A673 (cell line): ENCODE measurements around the gene EMX1. TPM values are rescaled to one million over a fixed set of nuclear protein-coding genes. Genes with fewer than 3 reads are reported as not detected.

ENCODE experiments used
- BruUV-seq: library from RNA; stranded (reverse); fragments of 400-500 nt; replicated peaks from 2 replicates; lab custom pipeline; 2021; lab: Mats Ljungman, UMichigan
- CTCF ChIA-PET: fragments of 300-600 bp; sonication (Branson Sonifier 250); formaldehyde crosslinking; loops from one replicate; lab custom pipeline; 2022; ENCODE audit warnings: antibody characterized with exemption; lab: Charles Lee
- POLR2A ChIA-PET: fragments of 300-600 bp; sonication (Branson Sonifier 250); formaldehyde crosslinking; loops from one replicate; lab custom pipeline; 2022; ENCODE audit warnings: antibody characterized with exemption; ENCODE audit not compliant: low non-redundant PET; lab: Charles Lee
- DNase-seq: peaks from one replicate; pipeline ENCODE4 v3.0.0-alpha.2; 2015; ENCODE audit warnings: low spot score
- H3K27ac ChIP-seq: fragments of 200-600 bp; sonication (generic); 2 replicates; pipeline ENCODE4 v1.5.1; 2016; ENCODE audit warnings: mixed run types, low read depth, mild to moderate bottlenecking, mixed read lengths, antibody characterized with exemption, low read length; ENCODE audit not compliant: poor library complexity, severe bottlenecking
- H3K27me3 ChIP-seq: fragments of 200-600 bp; sonication (generic); replicated peaks from 2 replicates; pipeline ENCODE4 v1.6.1; 2017; ENCODE audit warnings: mixed run types, low read depth, mild to moderate bottlenecking, mixed read lengths, antibody characterized with exemption, low read length; ENCODE audit not compliant: insufficient read depth, poor library complexity
- H3K36me3 ChIP-seq: fragments of 200-600 bp; sonication (generic); 2 replicates; pipeline ENCODE4 v1.6.1; 2016; ENCODE audit warnings: mixed run types, mild to moderate bottlenecking, mixed read lengths, antibody characterized with exemption, low read length; ENCODE audit not compliant: insufficient read depth, poor library complexity, severe bottlenecking
- H3K4me1 ChIP-seq: fragments of 200-600 bp; sonication (generic); 2 replicates; pipeline ENCODE4 v1.6.1; 2017; ENCODE audit warnings: mixed run types, mild to moderate bottlenecking, mixed read lengths, antibody characterized with exemption, low read length; ENCODE audit not compliant: insufficient read depth, poor library complexity, severe bottlenecking
- H3K4me3 ChIP-seq: fragments of 200-600 bp; sonication (generic); 2 replicates; pipeline ENCODE4 v1.5.1; 2016; ENCODE audit warnings: low read depth, mixed run types, mild to moderate bottlenecking, mixed read lengths, low read length; ENCODE audit not compliant: poor library complexity, severe bottlenecking
- H3K9me3 ChIP-seq: fragments of 200-600 bp; sonication (generic); 2 replicates; pipeline ENCODE4 v1.6.1; 2016; ENCODE audit warnings: mixed run types, low read depth, mild to moderate bottlenecking, mixed read lengths, antibody characterized with exemption, low read length; ENCODE audit not compliant: poor library complexity, severe bottlenecking
- CTCF ChIP-seq: fragments of 300-800, 200-600 bp; sonication (generic); conservative IDR thresholded peaks from 2 replicates; pipeline ENCODE4 v1.5.1; 2017; ENCODE audit warnings: low read depth, mild to moderate bottlenecking, antibody characterized with exemption, low read length, moderate library complexity, mixed read lengths
- EZH2 ChIP-seq: fragments of 200-600 bp; sonication (generic); IDR thresholded peaks from 2 replicates; pipeline ENCODE4 v1.6.1; 2017; ENCODE audit warnings: borderline replicate concordance, low read depth, mild to moderate bottlenecking, mixed read lengths, antibody characterized with exemption, low read length; ENCODE audit not compliant: poor library complexity, severe bottlenecking
- intact Hi-C: fragments of 100-400 bp; cut with micrococcal nuclease; formaldehyde crosslinking; loops from one replicate; pipeline ENCODE4 v1.10.0; 2022; ENCODE audit not compliant: unreplicated experiment
- total RNA-seq: library from RNA; stranded (reverse); gene quantifications from 2 replicates; pipeline ENCODE4 v1.2.3, GENCODE V29; 2021

EMX1 gene
- total RNA-seq, 1 experiment from 2014 or later, result not detected

GRCh38 chr2:72927619-72928550 lies 10.6 kb downstream of the EMX1 start:
- TF ChIP-seq EZH2, result no peak
- TF ChIP-seq CTCF, result no peak
- no peaks in the 10 kb centered on the region for H3K36me3 ChIP-seq
- no peaks in the 10 kb centered on the region for H3K4me1 ChIP-seq
- no peaks in the 10 kb centered on the region for H3K9me3 ChIP-seq
- H3K27me3 ChIP-seq, result peaks cover 76% of the 10 kb centered on the region
- no TSS peak for BruUV-seq
- H3K27ac ChIP-seq, result no peak overlapping the region
- POLR2A ChIA-PET, result no interaction called here
- H3K4me3 ChIP-seq, result no peak overlapping the region
- intact Hi-C loops, result no loop called here
- CTCF ChIA-PET, result no interaction called here
- DNase-seq, result no peak

GRCh38 chr2:72929010-72929409 lies 11.7 kb downstream of the EMX1 start:
- ChIA-PET POLR2A (no interaction called here), CTCF (no interaction called here)
- Histone ChIP-seq H3K4me3 (no peak overlapping the region), H3K27me3 (peaks cover 65% of the 10 kb centered on the region), H3K27ac (no peak overlapping the region), H3K36me3 (no peaks in the 10 kb centered on the region), H3K9me3 (no peaks in the 10 kb centered on the region), H3K4me1 (no peaks in the 10 kb centered on the region)
- DNase-seq, result no peak
- intact Hi-C loops, result no loop called here
- no peak for TF ChIP-seq CTCF
- TF ChIP-seq EZH2, result no peak
- BruUV-seq, result no TSS peak

- POLR2A ChIA-PET, result no interaction called here
- CTCF ChIA-PET, result no interaction called here
- Histone ChIP-seq H3K4me1 (no peaks in the 10 kb centered on the region), H3K4me3 (no peak overlapping the region), H3K9me3 (no peaks in the 10 kb centered on the region), H3K36me3 (no peaks in the 10 kb centered on the region), H3K27me3 (peaks cover 41% of the 10 kb centered on the region), H3K27ac (no peak overlapping the region)
- no peak for TF ChIP-seq EZH2
- TF ChIP-seq CTCF, result no peak
- DNase-seq, result no peak
- intact Hi-C loops, result no loop called here
- no TSS peak for BruUV-seq
Observed at GRCh38 chr2:72931280-72931910, 14.1 kb downstream of the EMX1 start.
